ENCODE results near the gene ALG12.

The ALG12 gene

DNA sequence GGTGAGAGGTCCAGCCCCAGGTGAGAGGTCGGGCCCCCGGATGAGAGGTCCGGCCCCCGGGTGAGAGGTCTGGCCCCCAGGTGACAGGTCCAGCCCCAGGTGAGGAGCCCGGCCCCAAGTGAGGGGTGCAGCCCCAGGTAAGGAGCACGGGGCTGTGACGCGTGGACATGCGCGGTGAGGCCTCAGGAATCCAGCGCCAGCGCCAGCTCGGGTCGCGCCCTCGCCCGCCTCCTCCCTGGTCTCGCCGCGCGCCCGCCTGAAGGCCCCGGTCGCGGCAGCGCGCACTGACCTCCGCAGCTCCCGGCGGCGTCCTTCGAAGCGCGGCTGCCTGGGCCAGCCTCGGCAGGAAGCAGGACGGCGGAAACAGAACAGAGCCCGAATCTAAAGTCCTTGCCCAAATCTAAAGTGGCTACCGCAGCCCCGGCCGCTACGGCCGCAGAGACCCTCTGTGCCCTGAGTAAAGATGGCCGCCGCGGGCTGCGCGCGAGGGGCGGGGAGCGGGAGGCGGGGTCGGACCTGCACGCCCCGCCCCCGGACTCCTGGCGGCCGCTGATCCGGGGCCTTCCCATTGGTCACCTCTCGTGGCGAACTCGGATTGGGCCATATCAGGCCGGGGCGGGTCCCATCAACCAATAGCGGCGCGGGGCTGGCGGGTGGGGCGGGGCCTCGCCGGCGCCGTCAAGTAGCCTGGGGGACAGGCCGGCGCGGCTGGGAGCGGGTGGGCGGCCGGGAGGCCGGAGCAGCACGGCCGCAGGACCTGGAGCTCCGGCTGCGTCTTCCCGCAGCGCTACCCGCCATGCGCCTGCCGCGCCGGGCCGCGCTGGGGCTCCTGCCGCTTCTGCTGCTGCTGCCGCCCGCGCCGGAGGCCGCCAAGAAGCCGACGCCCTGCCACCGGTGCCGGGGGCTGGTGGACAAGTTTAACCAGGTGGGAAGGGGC lies at the start of gene ALG12, which contains the start of gene CRELD2:
TSS of gene ALG12 (minus strand) at position 465 of the 937 bp plus-strand sequence. CDS start 4,673 bp downstream, outside the sequence.
TSS of gene CRELD2 (plus strand) at position 661 of the 937 bp plus-strand sequence. CDS start at position 797, 136 bp downstream.
- peak; percentile 96 for DNase-seq

DNA sequence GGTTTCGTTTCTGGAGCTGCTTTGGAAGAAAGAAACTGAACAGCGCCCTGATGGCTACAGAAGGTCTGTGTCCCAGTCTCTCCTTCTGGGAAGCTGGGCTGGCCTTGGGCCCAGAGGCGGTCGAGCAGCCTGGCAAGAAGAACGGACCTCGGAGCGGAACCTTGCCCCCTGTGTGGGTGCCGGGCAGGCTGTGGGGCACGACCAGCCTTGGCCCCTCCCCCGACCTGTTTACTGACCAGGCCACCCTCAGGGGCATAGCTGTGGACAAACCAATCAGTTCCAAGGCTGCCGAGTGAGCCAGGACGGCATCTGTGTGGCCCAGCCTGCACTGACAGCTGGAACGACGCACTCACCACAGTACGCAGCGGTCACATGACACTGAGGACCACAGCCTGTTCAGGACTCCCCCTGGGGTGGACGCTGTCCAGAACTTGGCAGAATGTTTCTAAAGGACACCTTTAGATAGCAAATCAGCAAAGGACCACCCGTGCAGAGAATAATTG lies 49.5 kb upstream of the ALG12 start:
- DNase-seq, result no peak

DNA sequence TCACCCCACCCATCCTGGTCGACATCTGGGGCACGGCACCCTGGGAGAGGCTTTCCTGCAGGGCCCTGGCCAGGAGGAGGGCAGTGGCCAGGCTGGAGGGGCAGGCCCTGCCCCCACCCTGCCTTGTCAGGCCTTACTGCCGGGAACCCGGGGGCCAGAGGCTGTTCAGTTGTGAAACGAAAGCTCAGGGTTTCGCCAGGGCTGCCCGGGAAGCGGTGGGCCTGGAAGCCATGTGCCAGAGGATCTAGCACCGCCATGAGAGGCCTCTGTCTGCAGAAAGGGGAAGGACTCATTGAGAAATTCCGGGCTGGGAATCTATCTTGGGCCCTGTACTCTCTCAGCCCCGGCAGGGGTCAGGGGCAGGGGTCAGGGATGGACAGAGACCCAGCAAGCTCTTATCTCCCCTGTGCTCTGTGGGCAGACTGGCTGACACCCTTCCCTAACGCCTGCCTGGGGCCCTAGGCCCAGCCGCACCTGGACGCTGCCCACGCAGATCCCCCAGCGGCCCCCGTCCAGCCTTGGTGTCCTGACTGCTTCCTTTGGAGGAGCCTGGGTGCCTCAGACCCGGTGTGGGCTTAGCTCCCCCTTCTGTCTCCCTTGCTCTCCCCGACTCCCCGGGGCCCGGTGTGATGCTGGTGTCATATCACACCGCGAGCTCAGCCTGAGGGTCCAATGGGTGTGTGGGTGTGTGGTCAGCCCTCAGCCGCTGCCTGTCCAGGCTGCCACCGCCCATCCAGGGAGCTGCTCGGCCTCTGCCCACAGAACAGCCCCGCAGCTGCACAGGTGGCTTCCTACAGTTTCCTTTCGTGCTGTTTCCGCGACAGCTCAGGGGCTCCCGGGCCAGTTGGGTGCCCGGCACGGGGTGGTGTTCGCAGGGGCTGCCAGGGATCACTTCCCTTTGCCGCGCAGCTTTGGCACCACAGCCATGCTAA lies 48.8 kb upstream of the ALG12 start:
- DNase-seq, result no peak

- DNase-seq, result no peak
Measured at GRCh38 chr22:49966041-49966773, 48.0 kb upstream of the ALG12 start.

DNA sequence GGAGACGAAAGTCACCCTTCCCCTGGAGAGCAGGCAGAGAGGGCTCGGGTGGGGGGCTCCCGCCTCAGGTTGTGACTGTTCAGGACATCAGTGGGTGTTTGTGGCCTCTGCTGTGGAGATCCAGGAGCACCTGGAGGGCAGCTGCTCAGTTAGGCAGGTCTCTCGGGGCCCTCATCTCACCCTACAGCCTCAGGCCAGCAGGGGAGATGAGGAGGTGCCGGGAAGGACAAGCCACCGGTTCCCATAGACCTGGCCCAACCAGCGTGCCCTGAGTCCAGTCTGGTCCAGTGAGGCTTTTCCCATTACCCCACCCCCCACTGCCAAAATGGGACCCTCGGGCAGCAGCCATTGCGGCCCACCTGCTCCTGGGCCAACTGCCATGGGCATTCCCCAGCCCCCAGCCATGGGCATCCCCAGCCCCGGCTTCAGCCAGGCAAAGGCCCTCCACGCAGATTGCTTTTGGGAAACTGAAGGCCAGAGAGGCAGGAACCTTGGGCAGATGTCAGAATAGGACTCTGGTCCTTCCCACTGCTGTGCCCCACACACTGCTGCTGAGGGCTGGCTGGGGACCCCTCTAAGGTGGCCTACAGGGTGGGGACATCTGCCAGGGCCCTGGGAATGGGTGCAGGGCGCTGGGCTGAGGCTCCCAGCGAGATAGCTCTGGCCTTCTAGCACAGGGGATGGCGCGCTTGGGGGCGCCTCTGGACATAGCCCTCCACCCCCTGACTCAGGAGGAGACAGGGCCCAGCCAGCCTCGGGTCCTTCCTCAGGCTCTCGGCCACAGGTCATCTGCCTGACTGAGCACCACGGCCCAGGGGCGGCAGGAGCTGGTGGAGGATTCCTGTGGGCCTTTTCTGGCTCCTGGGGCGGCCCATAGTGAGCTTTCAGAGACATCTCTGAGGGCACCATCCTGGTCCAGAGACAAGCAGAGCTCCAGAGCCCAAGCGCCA lies 47.1 kb upstream of the ALG12 start:
- no peak for DNase-seq

- DNase-seq, result no peak
Measured at GRCh38 chr22:49964136-49965090, 46.2 kb upstream of the ALG12 start.

GRCh38 chr22:49963647-49964026 lies 45.4 kb upstream of the ALG12 start:
- DNase-seq, result no peak

DNA sequence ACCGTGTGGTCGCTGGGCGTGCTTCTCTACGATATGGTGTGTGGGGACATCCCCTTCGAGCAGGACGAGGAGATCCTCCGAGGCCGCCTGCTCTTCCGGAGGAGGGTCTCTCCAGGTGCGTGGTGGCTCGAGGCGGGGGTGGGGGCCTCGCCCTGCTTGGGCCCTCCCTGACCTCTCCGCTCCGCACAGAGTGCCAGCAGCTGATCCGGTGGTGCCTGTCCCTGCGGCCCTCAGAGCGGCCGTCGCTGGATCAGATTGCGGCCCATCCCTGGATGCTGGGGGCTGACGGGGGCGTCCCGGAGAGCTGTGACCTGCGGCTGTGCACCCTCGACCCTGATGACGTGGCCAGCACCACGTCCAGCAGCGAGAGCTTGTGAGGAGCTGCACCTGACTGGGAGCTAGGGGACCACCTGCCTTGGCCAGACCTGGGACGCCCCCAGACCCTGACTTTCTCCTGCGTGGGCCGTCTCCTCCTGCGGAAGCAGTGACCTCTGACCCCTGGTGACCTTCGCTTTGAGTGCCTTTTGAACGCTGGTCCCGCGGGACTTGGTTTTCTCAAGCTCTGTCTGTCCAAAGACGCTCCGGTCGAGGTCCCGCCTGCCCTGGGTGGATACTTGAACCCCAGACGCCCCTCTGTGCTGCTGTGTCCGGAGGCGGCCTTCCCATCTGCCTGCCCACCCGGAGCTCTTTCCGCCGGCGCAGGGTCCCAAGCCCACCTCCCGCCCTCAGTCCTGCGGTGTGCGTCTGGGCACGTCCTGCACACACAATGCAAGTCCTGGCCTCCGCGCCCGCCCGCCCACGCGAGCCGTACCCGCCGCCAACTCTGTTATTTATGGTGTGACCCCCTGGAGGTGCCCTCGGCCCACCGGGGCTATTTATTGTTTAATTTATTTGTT lies 44.8 kb upstream of the ALG12 start:
- DNase-seq, result no peak

DNA sequence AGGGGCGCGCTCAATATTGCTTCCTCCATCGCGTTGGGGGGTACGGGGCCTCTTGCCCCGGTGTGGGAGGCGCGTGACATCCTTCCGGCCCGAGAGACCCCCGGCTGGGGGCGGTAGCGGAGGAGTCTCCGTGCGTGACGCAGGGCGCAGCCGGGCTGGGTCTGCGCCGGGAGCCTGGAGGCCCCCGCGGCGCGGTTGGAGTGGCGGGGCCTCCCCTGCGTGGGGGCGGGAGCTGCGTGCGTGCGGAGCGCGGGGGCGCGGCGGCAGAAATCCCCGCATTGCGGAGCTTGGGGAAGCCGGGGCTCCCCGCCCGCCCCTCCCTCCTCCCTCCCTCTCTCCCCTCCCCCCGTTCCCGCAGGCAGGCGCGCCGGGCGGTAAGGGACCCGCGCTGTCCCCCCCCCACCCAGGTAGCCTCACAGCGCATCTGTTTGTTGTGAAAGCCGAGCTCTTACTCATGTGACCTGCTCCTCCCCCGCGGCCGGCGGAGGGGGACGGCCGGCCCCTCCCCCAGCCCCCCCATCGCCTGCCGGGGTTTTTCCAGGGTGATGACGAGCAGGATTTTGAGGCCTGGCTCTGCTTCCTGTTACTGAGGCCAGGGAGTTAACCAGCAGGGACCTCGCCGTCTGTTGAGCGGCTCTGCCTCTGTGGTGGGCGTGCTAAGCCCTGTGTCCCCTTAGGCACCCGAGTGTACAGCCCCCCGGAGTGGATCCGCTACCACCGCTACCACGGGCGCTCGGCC lies 43.9 kb upstream of the ALG12 start:
- DNase-seq, result peak; percentile 90

DNA sequence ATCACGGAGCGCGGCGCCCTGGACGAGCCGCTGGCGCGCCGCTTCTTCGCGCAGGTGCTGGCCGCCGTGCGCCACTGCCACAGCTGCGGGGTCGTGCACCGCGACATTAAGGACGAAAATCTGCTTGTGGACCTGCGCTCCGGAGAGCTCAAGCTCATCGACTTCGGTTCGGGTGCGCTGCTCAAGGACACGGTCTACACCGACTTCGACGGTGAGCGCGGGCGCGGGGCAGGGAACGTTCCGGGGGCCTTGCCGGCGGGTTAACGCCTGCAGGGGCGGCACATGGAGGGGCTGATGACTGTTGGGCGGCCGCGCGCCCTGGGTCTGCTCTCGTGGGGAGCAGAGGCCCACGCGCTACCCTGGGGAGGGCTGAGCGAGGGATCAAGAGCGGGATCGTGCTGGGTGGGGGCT lies 43.4 kb upstream of the ALG12 start:
- no peak for DNase-seq

- peak; percentile 53 for DNase-seq
Measured at GRCh38 chr22:49961005-49961600, 42.9 kb upstream of the ALG12 start.

DNA sequence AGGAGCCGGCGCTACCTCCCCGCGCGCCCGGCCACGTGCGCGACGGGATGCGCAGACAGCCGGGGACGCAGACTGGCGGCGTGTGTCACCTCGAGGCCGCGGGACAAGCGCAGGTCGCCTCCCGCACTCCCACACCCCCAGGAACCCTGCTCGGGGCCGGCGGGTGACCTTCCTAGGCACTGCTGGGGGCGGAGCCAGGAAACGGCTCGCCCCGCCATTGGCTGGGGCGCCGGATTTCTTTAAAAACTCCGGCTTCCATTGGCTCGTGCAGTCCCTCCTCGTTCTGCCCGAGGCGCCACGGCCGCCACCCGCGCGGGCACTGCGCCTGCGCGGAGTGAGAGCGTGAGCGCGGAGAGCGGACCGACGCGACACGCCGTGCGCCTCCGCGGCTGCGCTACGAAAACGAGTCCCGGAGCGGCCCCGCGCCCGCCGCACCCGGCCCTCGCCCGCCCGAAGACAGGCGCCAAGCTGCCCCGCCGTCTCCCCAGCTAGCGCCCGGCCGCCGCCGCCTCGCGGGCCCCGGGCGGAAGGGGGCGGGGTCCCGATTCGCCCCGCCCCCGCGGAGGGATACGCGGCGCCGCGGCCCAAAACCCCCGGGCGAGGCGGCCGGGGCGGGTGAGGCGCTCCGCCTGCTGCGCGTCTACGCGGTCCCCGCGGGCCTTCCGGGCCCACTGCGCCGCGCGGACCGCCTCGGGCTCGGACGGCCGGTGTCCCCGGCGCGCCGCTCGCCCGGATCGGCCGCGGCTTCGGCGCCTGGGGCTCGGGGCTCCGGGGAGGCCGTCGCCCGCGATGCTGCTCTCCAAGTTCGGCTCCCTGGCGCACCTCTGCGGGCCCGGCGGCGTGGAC lies 42.1 kb upstream of the ALG12 start, which contains the start of gene PIM3:
TSS of gene PIM3 (plus strand) at position 614 of the 846 bp plus-strand sequence. CDS start at position 790, 176 bp downstream.
- peak; percentile 92 for DNase-seq

DNA sequence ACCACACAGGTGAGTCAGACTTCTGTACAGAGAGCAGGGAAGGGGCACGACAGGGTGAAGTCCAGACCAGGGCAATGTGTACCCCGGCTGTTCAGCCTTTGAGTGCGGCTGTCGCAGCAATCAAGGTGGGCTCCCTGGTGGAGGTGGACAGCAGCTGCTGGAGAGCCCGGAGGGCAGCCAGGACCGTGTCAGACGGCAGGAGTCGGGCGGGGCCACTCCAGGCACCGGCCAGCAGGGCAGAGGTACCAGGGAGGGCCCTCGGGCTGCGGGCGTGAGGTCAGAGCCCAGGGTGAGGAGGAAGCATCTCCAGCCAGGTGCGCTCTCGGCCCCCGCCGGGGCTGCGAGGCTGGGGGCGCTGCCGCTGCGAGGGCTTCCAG lies 41.5 kb upstream of the ALG12 start:
- DNase-seq, result no peak

- DNase-seq, result no peak
Measured at GRCh38 chr22:49958931-49959781, 40.9 kb upstream of the ALG12 start.

- DNase-seq, result no peak
Measured at GRCh38 chr22:49958366-49958921, 40.2 kb upstream of the ALG12 start.

All from stimulated activated naive CD4-positive, alpha-beta T cell treated with Interleukin-2 at 50 U/mL for 16 hours (primary cell).